Ishikawa (cell line): ENCODE data around the gene USP17L10.
"Not testable (repeated sequence)": the region's sequence is repeated elsewhere in the genome, so short reads cannot be mapped to it uniquely, and the experiment has no call there.

Source experiments
- CEBPB ChIP-seq: IDR thresholded peaks from 2 replicates; pipeline ENCODE4 v1.6.1; 2012
- EP300 ChIP-seq: IDR thresholded peaks from 2 replicates; pipeline ENCODE4 v1.6.1; 2012; ENCODE audit warnings: borderline replicate concordance
- MAX ChIP-seq: IDR thresholded peaks from 2 replicates; pipeline ENCODE4 v1.6.1; 2012
- TAF1 ChIP-seq: IDR thresholded peaks from 2 replicates; pipeline ENCODE4 v1.6.1; 2012; ENCODE audit warnings: low read depth, mild to moderate bottlenecking
- YY1 ChIP-seq: IDR thresholded peaks from 2 replicates; pipeline ENCODE4 v1.6.1; 2012; ENCODE audit warnings: low read depth

GRCh38 chr4:9210357-9210756 lies at the start of gene USP17L10:
- TF ChIP-seq EP300, TAF1, CEBPB, YY1, MAX: not testable (repeated sequence)
